Forelimb muscle (tissue), 1 donor: Measurements from ENCODE around the gene LRRK1. TPM values are rescaled to one million over a fixed set of nuclear protein-coding genes. Genes with fewer than 3 reads are reported as not detected.

ENCODE experiments used
- DNase-seq: peaks from one replicate; pipeline ENCODE4 v3.0.0-alpha.2; 2013; ENCODE audit warnings: low read depth
- polyA plus RNA-seq: library from polyadenylated mRNA; unstranded; fragments of 120-200 nt; gene quantifications from one replicate; pipeline ENCODE4 v1.2.1, GENCODE V29; 2013; ENCODE audit not compliant: insufficient read length

Gene LRRK1
- polyA plus RNA-seq, 1 donor = 5.6 TPM

- no peak for DNase-seq
Observed at GRCh38 chr15:100909989-100910955, 8.9 kb upstream of the LRRK1 start.

- DNase-seq = no peak
Observed at GRCh38 chr15:100911086-100911485, 8.1 kb upstream of the LRRK1 start.

- no peak for DNase-seq
Observed at GRCh38 chr15:100913961-100914360, 5.2 kb upstream of the LRRK1 start.

- no peak for DNase-seq
Observed at GRCh38 chr15:100914876-100915275, 4.3 kb upstream of the LRRK1 start.

- DNase-seq = no peak
Observed at GRCh38 chr15:100918034-100918689, 995 bp upstream of the LRRK1 start.

- DNase-seq = no peak
Observed at GRCh38 chr15:100919481-100920405, 586 bp downstream of the LRRK1 start.

GRCh38 chr15:100920516-100921135 is 1.5 kb downstream of the LRRK1 start:
- DNase-seq = no peak

GRCh38 chr15:100922192-100923040 is 3.3 kb downstream of the LRRK1 start:
- no peak for DNase-seq

- DNase-seq = no peak
Observed at GRCh38 chr15:100923076-100923475, 3.9 kb downstream of the LRRK1 start.

- no peak for DNase-seq
Observed at GRCh38 chr15:100923902-100924301, 4.7 kb downstream of the LRRK1 start.

- DNase-seq = no peak
Observed at GRCh38 chr15:100924436-100924835, 5.3 kb downstream of the LRRK1 start.

- DNase-seq = no peak
Observed at GRCh38 chr15:100925480-100925879, 6.3 kb downstream of the LRRK1 start.

- no peak for DNase-seq
Observed at GRCh38 chr15:100926258-100926657, 7.1 kb downstream of the LRRK1 start.

- no peak for DNase-seq
Observed at GRCh38 chr15:100926971-100927756, 8.0 kb downstream of the LRRK1 start.

GRCh38 chr15:100928632-100929280 is 9.6 kb downstream of the LRRK1 start:
- no peak for DNase-seq

GRCh38 chr15:100929641-100930042 is 10.5 kb downstream of the LRRK1 start:
- no peak for DNase-seq

GRCh38 chr15:100930306-100930848 is 11.2 kb downstream of the LRRK1 start:
- no peak for DNase-seq

- DNase-seq = no peak
Observed at GRCh38 chr15:100931143-100931890, 12.2 kb downstream of the LRRK1 start.
